GM23248 (cell line): ENCODE measurements around the gene HSD3B2. TPM values are rescaled to one million over a fixed set of nuclear protein-coding genes. Genes with fewer than 3 reads are reported as not detected.
A peak's percentile ranks its signal among the peaks of the same experiment; 100 is the strongest.

ENCODE experiments used
- DNase-seq: peaks from one replicate; pipeline ENCODE4 v3.0.0-alpha.2; 2015
- H2AFZ ChIP-seq: fragments of 200-600 bp; sonication (generic); 2 replicates; pipeline ENCODE4 v1.6.1; 2016; ENCODE audit warnings: antibody characterized with exemption
- H3F3A ChIP-seq: fragments of 200-600 bp; sonication (generic); 2 replicates; pipeline ENCODE4 v1.6.1; 2016; ENCODE audit warnings: mild to moderate bottlenecking, antibody characterized with exemption, mixed run types; ENCODE audit not compliant: insufficient read depth
- H3K27ac ChIP-seq: fragments of 200-600 bp; sonication (generic); 2 replicates; pipeline ENCODE4 v1.5.1; 2016; ENCODE audit warnings: mild to moderate bottlenecking
- H3K27me3 ChIP-seq: fragments of 200-600 bp; sonication (generic); replicated peaks from 2 replicates; pipeline ENCODE4 v1.6.1; 2016; ENCODE audit warnings: mild to moderate bottlenecking; ENCODE audit not compliant: insufficient read depth
- H3K36me3 ChIP-seq: fragments of 200-600 bp; sonication (generic); 2 replicates; pipeline ENCODE4 v1.6.1; 2016; ENCODE audit warnings: low read depth, mild to moderate bottlenecking
- H3K4me1 ChIP-seq: fragments of 200-600 bp; sonication (generic); 2 replicates; pipeline ENCODE4 v1.6.1; 2016; ENCODE audit warnings: mild to moderate bottlenecking; ENCODE audit not compliant: insufficient read depth
- H3K4me2 ChIP-seq: fragments of 200-600 bp; sonication (generic); one replicate; pipeline ENCODE4 v1.6.1; 2016; ENCODE audit warnings: mild to moderate bottlenecking; ENCODE audit not compliant: unreplicated experiment
- H3K4me3 ChIP-seq: fragments of 200-600 bp; sonication (generic); 2 replicates; pipeline ENCODE4 v1.5.1; 2016; ENCODE audit warnings: mild to moderate bottlenecking
- H3K79me2 ChIP-seq: fragments of 200-600 bp; sonication (generic); 2 replicates; pipeline ENCODE4 v1.6.1; 2016; ENCODE audit warnings: mild to moderate bottlenecking; ENCODE audit not compliant: insufficient read depth
- H3K9ac ChIP-seq: fragments of 200-600 bp; sonication (generic); 2 replicates; pipeline ENCODE4 v1.6.1; 2016; ENCODE audit warnings: mild to moderate bottlenecking
- H3K9me2 ChIP-seq: fragments of 200-600 bp; sonication (generic); 2 replicates; pipeline ENCODE4 v1.6.1; 2016; ENCODE audit warnings: mixed run types, mild to moderate bottlenecking, moderate library complexity; ENCODE audit not compliant: insufficient read depth
- H3K9me3 ChIP-seq: fragments of 200-600 bp; sonication (generic); one replicate; pipeline ENCODE4 v1.6.1; 2017; ENCODE audit warnings: low read depth
- H4K20me1 ChIP-seq: fragments of 200-600 bp; sonication (generic); 2 replicates; pipeline ENCODE4 v1.6.0; 2016; ENCODE audit not compliant: insufficient read depth
- EZH2 ChIP-seq: fragments of 200-600 bp; sonication (generic); IDR thresholded peaks from 2 replicates; pipeline ENCODE4 v1.6.1; 2018; ENCODE audit warnings: antibody characterized with exemption, mild to moderate bottlenecking; ENCODE audit not compliant: insufficient read depth, poor library complexity, severe bottlenecking
- EZH2phosphoT487 ChIP-seq: fragments of 200-600 bp; sonication (generic); IDR thresholded peaks from 2 replicates; pipeline ENCODE4 v1.6.1; 2018; ENCODE audit warnings: antibody characterized with exemption, moderate library complexity, mild to moderate bottlenecking, low read depth; ENCODE audit not compliant: insufficient read depth
- WGBS, 2 experiments: methylation state at CpG; one replicate each; pipeline ENCODE4 v1.1.6; 2015 to 2017; ENCODE audit warnings: low lambda C conversion rate in 2 of 2, low coverage in 1 of 2; ENCODE audit errors: missing lambda C conversion rate in 2 of 2; 5-methylcytosine and 5-hydroxymethylcytosine counted together
- in situ Hi-C: fragments of 300-500 bp; cut with MboI; formaldehyde crosslinking; loops from 2 replicates; pipeline ENCODE4 v1.15.0; 2020
- polyA plus RNA-seq: library from polyadenylated mRNA; unstranded; fragments of >200 nt; fragmentation: Nextera tagmentation; extraction: Ambion mirVana; gene quantifications from 2 replicates; pipeline ENCODE4 v1.2.1, GENCODE V29; 2016
- total RNA-seq: library from RNA; depleted of rRNA; stranded (reverse); fragments of >200 nt; shearing (Covaris generic); gene quantifications from 2 replicates; pipeline ENCODE4 v1.2.3, GENCODE V29; 2014

HSD3B2 gene
- total and polyA plus RNA-seq, 2 experiments from 2014 or later, result not detected

DNA sequence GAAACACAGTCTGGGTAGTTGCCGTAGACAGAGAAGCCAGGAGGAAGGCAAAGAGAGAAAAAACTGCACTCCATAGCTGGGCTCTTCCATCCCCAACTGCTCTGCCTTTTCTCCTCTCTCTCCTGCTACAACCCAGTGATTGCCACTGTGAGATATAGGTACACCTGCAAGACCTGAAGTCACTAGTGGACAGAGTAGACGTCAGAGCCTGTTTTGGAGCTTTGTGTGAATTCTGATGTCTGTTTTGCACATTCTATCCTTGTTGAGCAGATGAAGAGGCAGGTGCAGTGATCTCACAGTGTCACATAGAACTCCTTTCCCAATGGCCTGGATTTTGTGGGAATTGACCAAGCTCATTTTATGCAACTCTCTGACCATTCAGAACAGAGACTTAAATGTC is 44.2 kb upstream of the HSD3B2 start:
- Histone ChIP-seq H2AFZ (no peak overlapping the region), H3K4me3 (no peak overlapping the region), H3K27me3 (peaks cover 14% of the 10 kb centered on the region; the same call in 1 of the 2 replicates), H3K36me3 (no peaks in the 10 kb centered on the region), H3K4me1 (no peaks in the 10 kb centered on the region; the same call in 1 of the 2 replicates), H3K79me2 (no peaks in the 10 kb centered on the region), H3F3A (no peaks in the 10 kb centered on the region), H3K9me3 (no peaks in the 10 kb centered on the region), H4K20me1 (no peaks in the 10 kb centered on the region), H3K4me2 (no peak overlapping the region), H3K27ac (no peak overlapping the region), H3K9me2 (no peaks in the 10 kb centered on the region), H3K9ac (no peak overlapping the region)
- no peak for DNase-seq
- TF ChIP-seq EZH2 (no peak), EZH2phosphoT487 (no peak)
- in situ Hi-C loops, result no loop called here
- WGBS, 2 experiments, result 54 to 55% methylated on average over 2 of the region's 2 CpGs

GRCh38 chr1:119371815-119372214 is 43.1 kb upstream of the HSD3B2 start:
- no peak for DNase-seq
- Histone ChIP-seq H3K27me3 (peaks cover 14% of the 10 kb centered on the region; the same call in 1 of the 2 replicates), H3K9ac (no peak overlapping the region), H3K27ac (no peak overlapping the region), H3K9me2 (no peaks in the 10 kb centered on the region), H3K9me3 (no peaks in the 10 kb centered on the region), H3F3A (no peaks in the 10 kb centered on the region), H3K79me2 (no peaks in the 10 kb centered on the region), H3K4me3 (no peak overlapping the region), H4K20me1 (no peaks in the 10 kb centered on the region), H2AFZ (no peak overlapping the region), H3K4me1 (no peaks in the 10 kb centered on the region; the same call in 1 of the 2 replicates), H3K36me3 (no peaks in the 10 kb centered on the region), H3K4me2 (no peak overlapping the region)
- in situ Hi-C loops, result no loop called here
- WGBS, 2 experiments, result 49 to 51% methylated on average over 2 of the region's 2 CpGs
- TF ChIP-seq EZH2, result no peak
- no peak for TF ChIP-seq EZH2phosphoT487

GRCh38 chr1:119372503-119373086 is 42.4 kb upstream of the HSD3B2 start:
- WGBS, 2 experiments, result 43 to 44% methylated on average over 6 of the region's 6 CpGs
- Histone ChIP-seq H3K27ac (no peak overlapping the region), H3K79me2 (no peaks in the 10 kb centered on the region), H2AFZ (no peak overlapping the region), H3F3A (no peaks in the 10 kb centered on the region), H3K27me3 (peaks cover 14% of the 10 kb centered on the region; the same call in 1 of the 2 replicates), H3K4me2 (no peak overlapping the region), H4K20me1 (no peaks in the 10 kb centered on the region), H3K4me3 (no peak overlapping the region), H3K9ac (no peak overlapping the region), H3K9me2 (no peaks in the 10 kb centered on the region), H3K36me3 (no peaks in the 10 kb centered on the region), H3K9me3 (no peaks in the 10 kb centered on the region), H3K4me1 (no peaks in the 10 kb centered on the region; the same call in 1 of the 2 replicates)
- peak; percentile 57 for DNase-seq
- TF ChIP-seq EZH2phosphoT487 (no peak), EZH2 (no peak)
- in situ Hi-C loops, result no loop called here

DNA sequence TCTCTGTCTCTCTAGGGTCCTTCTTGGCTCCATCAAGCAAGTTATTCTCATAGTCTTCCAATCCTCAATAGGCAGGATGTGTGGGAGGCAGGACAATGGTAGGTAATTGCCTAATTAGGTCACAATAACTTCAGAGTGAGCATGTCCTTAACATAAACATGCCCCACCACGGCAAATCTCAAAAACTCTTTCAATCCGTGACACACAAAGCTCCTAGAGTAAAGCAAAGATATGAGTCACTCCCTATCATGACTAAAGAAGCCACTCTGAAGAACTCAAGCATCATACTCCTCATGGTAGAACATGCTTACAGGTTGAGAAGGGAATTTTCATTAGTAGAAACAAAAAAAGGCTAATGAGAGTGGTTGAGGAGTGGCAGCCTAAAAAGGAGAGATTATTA is 41.5 kb upstream of the HSD3B2 start:
- H3K36me3 ChIP-seq, result no peaks in the 10 kb centered on the region
- H3F3A ChIP-seq, result no peaks in the 10 kb centered on the region
- H3K79me2 ChIP-seq, result no peaks in the 10 kb centered on the region
- no peak overlapping the region for H2AFZ ChIP-seq
- no peak overlapping the region for H3K4me3 ChIP-seq
- TF ChIP-seq EZH2, result no peak
- no peak for TF ChIP-seq EZH2phosphoT487
- in situ Hi-C loops, result no loop called here
- no peak overlapping the region for H3K27ac ChIP-seq
- H3K9me2 ChIP-seq, result no peaks in the 10 kb centered on the region
- no peaks in the 10 kb centered on the region; the same call in 1 of the 2 replicates for H3K4me1 ChIP-seq
- no peaks in the 10 kb centered on the region for H3K9me3 ChIP-seq
- DNase-seq, result peak; percentile 79
- no peak overlapping the region for H3K9ac ChIP-seq
- WGBS, 2 experiments, result 5 to 12% methylated on average over 2 of the region's 2 CpGs
- H3K27me3 ChIP-seq, result peaks cover 16% of the 10 kb centered on the region; the same call in 1 of the 2 replicates
- no peak overlapping the region for H3K4me2 ChIP-seq
- no peaks in the 10 kb centered on the region for H4K20me1 ChIP-seq
